Ectodermal cell (in vitro differentiated cells): Measurements from ENCODE around the gene WNT3.

ENCODE experiments used
- H3K27ac ChIP-seq: 2 replicates; pipeline ENCODE4 v1.7.0; 2013; ENCODE audit warnings: mild to moderate bottlenecking, low read depth, low read length; ENCODE audit not compliant: insufficient read depth, poor library complexity, severe bottlenecking
- H3K27me3 ChIP-seq: 2 replicates; pipeline ENCODE4 v1.7.0; 2013; ENCODE audit warnings: mild to moderate bottlenecking, low read length; ENCODE audit not compliant: insufficient read depth, control insufficient read depth, poor library complexity, severe bottlenecking
- H3K36me3 ChIP-seq: one replicate; pipeline ENCODE4 v1.7.0; 2013; ENCODE audit warnings: low read length; ENCODE audit not compliant: control insufficient read depth, insufficient read depth
- H3K4me1 ChIP-seq: one replicate; pipeline ENCODE4 v1.7.0; 2013; ENCODE audit warnings: low read length; ENCODE audit not compliant: control insufficient read depth, insufficient read depth
- H3K4me3 ChIP-seq: 2 replicates; pipeline ENCODE4 v1.7.0; 2013; ENCODE audit warnings: low read depth, low read length, control low read depth; ENCODE audit not compliant: insufficient read depth
- H3K9me3 ChIP-seq: 2 replicates; pipeline ENCODE4 v1.7.0; 2013; ENCODE audit warnings: mild to moderate bottlenecking, low read length, moderate library complexity; ENCODE audit not compliant: control insufficient read depth
- WGBS, 2 experiments: methylation state at CpG; one replicate each; pipeline ENCODE4 v1.1.7; 2013; ENCODE audit warnings: missing lambda C conversion rate in 2 of 2; 5-methylcytosine and 5-hydroxymethylcytosine counted together

Gene WNT3

GRCh38 chr17:46789610-46790009 lies 28.9 kb downstream of the WNT3 start:
- no peaks in the 10 kb centered on the region for H3K27me3 ChIP-seq
- H3K4me1 ChIP-seq, result peaks cover 24% of the 10 kb centered on the region

GRCh38 chr17:46788796-46789195 lies 29.7 kb downstream of the WNT3 start:
- Histone ChIP-seq H3K9me3 (no peaks in the 10 kb centered on the region), H3K4me3 (no peak overlapping the region), H3K36me3 (no peaks in the 10 kb centered on the region), H3K4me1 (peaks cover 24% of the 10 kb centered on the region), H3K27me3 (no peaks in the 10 kb centered on the region), H3K27ac (no peak overlapping the region)
- WGBS, 2 experiments, result 35 to 36% methylated on average over 7 of the region's 7 CpGs

More at GRCh38 chr17:46789610-46790009, 28.9 kb downstream of the WNT3 start:
- Histone ChIP-seq H3K9me3 (no peaks in the 10 kb centered on the region), H3K36me3 (no peaks in the 10 kb centered on the region), H3K4me3 (no peak overlapping the region), H3K27ac (no peak overlapping the region)
- 94 to 95% methylated on average over 8 of the region's 8 CpGs for WGBS, 2 experiments

GRCh38 chr17:46788300-46788699 lies 30.2 kb downstream of the WNT3 start:
- no peak overlapping the region for H3K27ac ChIP-seq
- H3K4me3 ChIP-seq, result no peak overlapping the region
- H3K36me3 ChIP-seq, result no peaks in the 10 kb centered on the region
- H3K9me3 ChIP-seq, result no peaks in the 10 kb centered on the region
- WGBS, 2 experiments, result 83 to 88% methylated on average over 3 to 5 of the region's 5 CpGs
- no peaks in the 10 kb centered on the region for H3K27me3 ChIP-seq
- H3K4me1 ChIP-seq, result peaks cover 24% of the 10 kb centered on the region

- WGBS, 2 experiments, result 93 to 96% methylated on average over 13 of the region's 13 CpGs
- Histone ChIP-seq H3K36me3 (no peaks in the 10 kb centered on the region), H3K27ac (no peak overlapping the region), H3K9me3 (no peaks in the 10 kb centered on the region), H3K27me3 (no peaks in the 10 kb centered on the region), H3K4me3 (no peak overlapping the region), H3K4me1 (peaks cover 24% of the 10 kb centered on the region)
Observed at GRCh38 chr17:46787478-46787877, 31.0 kb downstream of the WNT3 start.

GRCh38 chr17:46785696-46786095 lies 32.8 kb downstream of the WNT3 start:
- H3K4me3 ChIP-seq, result no peak overlapping the region
- H3K27ac ChIP-seq, result no peak overlapping the region
- H3K36me3 ChIP-seq, result no peaks in the 10 kb centered on the region
- H3K9me3 ChIP-seq, result no peaks in the 10 kb centered on the region
- no peaks in the 10 kb centered on the region for H3K27me3 ChIP-seq
- H3K4me1 ChIP-seq, result peaks cover 24% of the 10 kb centered on the region
- WGBS, 2 experiments, result 24 to 28% methylated on average over 7 of the region's 7 CpGs

- Histone ChIP-seq H3K27ac (no peak overlapping the region), H3K27me3 (peaks cover 7% of the 10 kb centered on the region), H3K4me3 (no peak overlapping the region), H3K36me3 (no peaks in the 10 kb centered on the region), H3K9me3 (no peaks in the 10 kb centered on the region), H3K4me1 (peaks cover 23% of the 10 kb centered on the region)
- 88 to 89% methylated on average over 7 of the region's 7 CpGs for WGBS, 2 experiments
Observed at GRCh38 chr17:46783031-46783593, 35.4 kb downstream of the WNT3 start.

GRCh38 chr17:46782250-46782953 lies 36.1 kb downstream of the WNT3 start:
- Histone ChIP-seq H3K27ac (no peak overlapping the region), H3K4me3 (no peak overlapping the region), H3K4me1 (peaks cover 24% of the 10 kb centered on the region), H3K9me3 (no peaks in the 10 kb centered on the region), H3K27me3 (peaks cover 7% of the 10 kb centered on the region), H3K36me3 (no peaks in the 10 kb centered on the region)
- 83 to 85% methylated on average over 9 of the region's 9 CpGs for WGBS, 2 experiments

- WGBS, 2 experiments, result 94% methylated on average over 5 of the region's 5 CpGs
- Histone ChIP-seq H3K27me3 (peaks cover 18% of the 10 kb centered on the region), H3K36me3 (no peaks in the 10 kb centered on the region), H3K4me1 (peaks cover 10% of the 10 kb centered on the region), H3K27ac (no peak overlapping the region), H3K9me3 (no peaks in the 10 kb centered on the region), H3K4me3 (no peak overlapping the region)
Observed at GRCh38 chr17:46780003-46780373, 38.5 kb downstream of the WNT3 start.

GRCh38 chr17:46777943-46778915 lies 40.3 kb downstream of the WNT3 start:
- Histone ChIP-seq H3K27me3 (peaks cover 35% of the 10 kb centered on the region), H3K27ac (no peak overlapping the region), H3K4me3 (no peak overlapping the region), H3K36me3 (no peaks in the 10 kb centered on the region), H3K9me3 (no peaks in the 10 kb centered on the region), H3K4me1 (peaks cover 15% of the 10 kb centered on the region)
- WGBS, 2 experiments, result 83 to 85% methylated on average over 23 of the region's 23 CpGs
